ENCODE results near the gene ZMAT5.

Gene ZMAT5

GRCh38 chr22:29798801-29799200, 32.0 kb upstream of the ZMAT5 start:
- H3K9me3 ChIP-seq (ENCODE audit: control insufficient read depth, insufficient read depth, low read length): no peaks in the 10 kb centered on the region
- peaks cover 11% of the 10 kb centered on the region for H3K36me3 ChIP-seq (ENCODE audit: insufficient read depth, low read length)
- H3K4me1 ChIP-seq (ENCODE audit: insufficient read depth, low read length): peaks cover 3% of the 10 kb centered on the region; the same call in 1 of the 2 replicates
- no peak overlapping the region for H3K9ac ChIP-seq (ENCODE audit: low read depth, low read length)

DNA sequence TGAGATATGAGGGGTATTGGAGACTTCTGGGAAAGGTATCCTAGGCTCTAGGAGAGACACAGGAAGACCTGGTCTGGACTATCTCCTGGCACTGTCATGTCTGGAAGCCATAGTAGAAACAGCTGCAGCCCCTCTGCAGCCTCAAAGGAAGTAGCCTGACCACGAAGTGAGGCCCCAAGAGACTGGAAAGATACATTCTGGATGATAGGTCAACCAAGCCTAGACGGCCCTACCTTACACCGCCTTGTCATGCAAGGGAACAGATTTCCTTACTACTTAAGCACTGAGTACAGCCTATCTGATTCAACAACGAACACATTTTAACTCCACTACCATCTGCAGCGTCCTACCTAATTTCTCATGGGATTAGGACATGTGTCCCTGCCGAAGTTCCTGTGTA, 31.5 kb upstream of the ZMAT5 start:
- Histone ChIP-seq H3K9ac (ENCODE audit: low read depth, low read length) (no peak overlapping the region), H3K36me3 (ENCODE audit: insufficient read depth, low read length) (peaks cover 11% of the 10 kb centered on the region), H3K4me1 (ENCODE audit: insufficient read depth, low read length) (peaks cover 3% of the 10 kb centered on the region; the same call in 1 of the 2 replicates), H3K9me3 (ENCODE audit: control insufficient read depth, insufficient read depth, low read length) (no peaks in the 10 kb centered on the region)

DNA sequence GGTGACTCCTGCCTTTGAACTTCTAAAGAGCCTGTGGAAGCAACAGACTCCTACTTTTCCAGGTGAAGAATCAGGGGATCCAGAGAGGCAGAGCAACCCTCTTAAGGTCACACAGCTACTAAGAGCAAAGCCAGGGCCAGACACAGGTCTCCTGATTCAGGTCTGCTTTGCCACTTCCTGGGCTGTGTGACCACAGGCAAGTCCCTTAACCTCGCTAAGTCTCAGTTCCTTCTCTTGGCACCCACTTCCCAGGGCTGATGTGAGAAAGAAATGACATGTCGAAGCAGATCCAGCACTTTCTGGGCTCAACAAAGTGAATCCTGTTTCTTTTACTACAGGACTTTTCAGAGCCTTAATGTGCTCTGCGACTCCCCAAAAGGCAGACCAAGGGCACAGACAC, 30.5 kb upstream of the ZMAT5 start:
- H3K36me3 ChIP-seq (ENCODE audit: insufficient read depth, low read length): peaks cover 11% of the 10 kb centered on the region
- peaks cover 3% of the 10 kb centered on the region; the same call in 1 of the 2 replicates for H3K4me1 ChIP-seq (ENCODE audit: insufficient read depth, low read length)
- H3K9ac ChIP-seq (ENCODE audit: low read depth, low read length): no peak overlapping the region
- no peaks in the 10 kb centered on the region for H3K9me3 ChIP-seq (ENCODE audit: control insufficient read depth, insufficient read depth, low read length)

DNA sequence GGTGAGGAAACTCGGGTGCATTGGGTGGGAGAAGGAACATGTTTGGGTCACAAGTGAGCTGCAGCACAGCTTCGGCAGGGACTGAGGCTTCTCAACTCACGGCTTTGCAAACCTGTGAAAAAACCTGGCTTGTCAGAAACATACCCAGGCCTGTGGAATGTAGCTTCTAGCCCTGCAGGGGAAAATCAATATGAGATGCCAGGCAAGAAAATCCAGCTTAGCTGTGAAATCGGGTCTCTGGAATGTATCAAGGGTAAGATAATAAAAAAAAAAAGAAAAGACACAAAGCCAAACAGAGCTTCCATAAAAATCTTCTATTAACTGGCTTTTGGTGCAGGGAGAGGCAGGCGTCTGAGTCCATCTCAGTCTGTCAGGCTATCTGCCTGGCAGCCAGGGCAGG, 28.9 kb upstream of the ZMAT5 start:
- H3K36me3 ChIP-seq (ENCODE audit: insufficient read depth, low read length): peaks cover 14% of the 10 kb centered on the region
- no peaks in the 10 kb centered on the region for H3K4me1 ChIP-seq (ENCODE audit: insufficient read depth, low read length)
- H3K9me3 ChIP-seq (ENCODE audit: control insufficient read depth, insufficient read depth, low read length): no peaks in the 10 kb centered on the region
- H3K9ac ChIP-seq (ENCODE audit: low read depth, low read length): no peak overlapping the region

DNA sequence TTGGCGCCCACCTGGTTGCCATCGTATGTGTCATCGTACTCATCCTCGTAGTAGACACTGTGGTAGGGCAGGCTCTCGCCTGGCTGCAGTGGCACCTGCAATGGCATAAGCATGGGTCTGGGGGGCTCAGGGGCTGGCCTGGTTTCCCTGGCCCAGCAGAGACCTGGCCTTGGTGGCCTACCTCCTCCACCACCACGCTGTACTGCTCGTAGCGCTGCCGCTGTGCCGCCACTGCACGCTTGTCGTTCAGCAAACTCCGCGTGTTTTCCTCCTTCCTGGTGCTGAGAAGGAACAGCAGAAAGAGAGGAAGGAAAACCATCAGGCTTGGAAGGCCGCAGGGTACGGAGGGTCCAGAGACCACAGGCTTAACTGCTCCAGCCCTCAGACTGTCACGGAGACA, 26.6 kb upstream of the ZMAT5 start:
- Histone ChIP-seq H3K9ac (ENCODE audit: low read depth, low read length) (no peak overlapping the region), H3K36me3 (ENCODE audit: insufficient read depth, low read length) (peaks cover 8% of the 10 kb centered on the region), H3K4me1 (ENCODE audit: insufficient read depth, low read length) (no peaks in the 10 kb centered on the region), H3K9me3 (ENCODE audit: control insufficient read depth, insufficient read depth, low read length) (no peaks in the 10 kb centered on the region)

- Histone ChIP-seq H3K4me1 (ENCODE audit: insufficient read depth, low read length) (no peaks in the 10 kb centered on the region), H3K36me3 (ENCODE audit: insufficient read depth, low read length) (peaks cover 7% of the 10 kb centered on the region), H3K9ac (ENCODE audit: low read depth, low read length) (no peak overlapping the region), H3K9me3 (ENCODE audit: control insufficient read depth, insufficient read depth, low read length) (no peaks in the 10 kb centered on the region)
Observed at GRCh38 chr22:29790061-29790460, 23.3 kb upstream of the ZMAT5 start.

DNA sequence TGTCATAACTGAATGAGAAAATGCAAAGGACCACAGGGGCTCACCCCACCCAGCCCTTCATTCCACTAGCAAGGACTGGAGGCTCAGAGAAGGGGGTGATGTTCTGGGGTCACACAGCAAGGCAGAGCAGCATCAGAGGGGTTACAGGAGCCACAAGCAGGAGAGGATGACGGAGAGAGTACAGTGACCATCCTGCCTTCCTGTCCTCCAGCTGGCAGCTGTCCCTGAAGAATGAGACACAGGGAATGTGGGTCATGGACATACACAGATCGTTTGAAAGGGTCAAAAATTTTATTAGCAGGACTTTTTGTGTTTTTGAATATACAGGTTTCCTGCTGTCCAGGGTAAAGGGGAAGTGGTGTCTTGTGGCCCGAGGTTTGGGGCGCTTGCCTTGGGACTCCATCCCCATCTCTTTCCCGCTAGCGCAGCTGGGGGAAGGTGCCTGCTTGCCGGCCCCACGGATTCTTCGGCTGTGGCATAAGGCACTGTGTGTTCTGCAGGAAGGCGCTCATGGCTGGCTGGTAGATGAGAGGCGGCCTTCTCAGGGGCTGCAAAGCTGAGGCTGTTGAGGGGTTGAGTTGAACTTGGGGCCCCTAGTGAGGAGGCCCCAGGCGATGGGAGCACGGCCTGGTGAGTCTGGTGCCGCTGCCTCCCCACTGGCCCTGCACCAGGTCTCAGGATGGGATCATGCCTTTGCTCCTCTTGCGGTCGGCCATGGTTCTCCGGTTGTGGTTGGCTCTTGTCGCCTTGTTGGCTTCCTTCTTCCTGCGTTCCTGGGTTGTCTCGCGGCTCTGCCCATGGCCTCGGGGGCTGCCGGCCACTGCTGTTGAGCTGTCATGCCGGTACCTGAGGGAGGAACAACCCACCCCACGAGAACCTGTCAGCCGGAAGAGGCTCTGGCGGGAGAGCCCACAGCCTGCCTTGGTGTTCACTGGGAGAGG, 21.8 kb upstream of the ZMAT5 start:
- no peaks in the 10 kb centered on the region for H3K9me3 ChIP-seq (ENCODE audit: control insufficient read depth, insufficient read depth, low read length)
- H3K9ac ChIP-seq (ENCODE audit: low read depth, low read length): no peak overlapping the region
- H3K4me1 ChIP-seq (ENCODE audit: insufficient read depth, low read length): no peaks in the 10 kb centered on the region; the same call in 1 of the 2 replicates
- peaks cover 7% of the 10 kb centered on the region for H3K36me3 ChIP-seq (ENCODE audit: insufficient read depth, low read length)

DNA sequence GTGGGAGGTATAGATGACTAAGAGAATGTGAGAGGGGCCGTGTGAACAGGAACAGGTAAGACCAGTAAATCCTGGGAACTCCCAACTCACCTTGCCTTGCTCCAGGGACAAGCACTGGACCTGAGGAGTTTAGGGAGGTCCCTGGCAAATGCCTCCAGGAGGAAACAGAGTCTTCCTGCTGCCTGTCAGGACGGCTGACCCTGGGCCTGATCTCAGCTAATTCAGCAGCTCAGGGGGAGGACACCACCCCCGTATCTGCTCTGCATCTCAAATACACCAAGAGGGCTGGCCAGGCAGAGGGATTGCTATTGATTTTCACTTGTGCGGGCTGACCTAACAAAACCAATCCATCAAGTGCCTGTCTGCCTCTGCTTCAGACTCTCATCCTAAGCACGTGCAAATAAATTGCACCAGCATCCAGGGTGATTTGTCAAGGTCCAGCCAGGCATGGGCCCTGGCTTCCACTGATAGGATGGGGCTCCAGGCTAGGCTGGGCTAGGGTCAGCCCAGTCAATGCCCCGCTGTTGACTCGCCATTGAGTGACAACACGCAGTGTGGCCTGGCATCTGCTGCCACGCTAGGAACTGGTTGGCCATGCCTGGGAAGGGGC, 20.7 kb upstream of the ZMAT5 start:
- no peak overlapping the region for H3K9ac ChIP-seq (ENCODE audit: low read depth, low read length)
- H3K4me1 ChIP-seq (ENCODE audit: insufficient read depth, low read length): no peaks in the 10 kb centered on the region; the same call in 1 of the 2 replicates
- no peaks in the 10 kb centered on the region for H3K9me3 ChIP-seq (ENCODE audit: control insufficient read depth, insufficient read depth, low read length)
- peaks cover 7% of the 10 kb centered on the region for H3K36me3 ChIP-seq (ENCODE audit: insufficient read depth, low read length)

GRCh38 chr22:29786031-29786430, 19.2 kb upstream of the ZMAT5 start:
- Histone ChIP-seq H3K36me3 (ENCODE audit: insufficient read depth, low read length) (peaks cover 5% of the 10 kb centered on the region; the same call in 1 of the 2 replicates), H3K9ac (ENCODE audit: low read depth, low read length) (no peak overlapping the region), H3K4me1 (ENCODE audit: insufficient read depth, low read length) (peaks cover 5% of the 10 kb centered on the region; the same call in 1 of the 2 replicates), H3K9me3 (ENCODE audit: control insufficient read depth, insufficient read depth, low read length) (no peaks in the 10 kb centered on the region)

GRCh38 chr22:29784451-29785361, 17.9 kb upstream of the ZMAT5 start:
- H3K9ac ChIP-seq (ENCODE audit: low read depth, low read length): no peak overlapping the region
- no peaks in the 10 kb centered on the region for H3K36me3 ChIP-seq (ENCODE audit: insufficient read depth, low read length)
- no peaks in the 10 kb centered on the region for H3K9me3 ChIP-seq (ENCODE audit: control insufficient read depth, insufficient read depth, low read length)
- peaks cover 7% of the 10 kb centered on the region; the same call in 1 of the 2 replicates for H3K4me1 ChIP-seq (ENCODE audit: insufficient read depth, low read length)

- H3K4me1 ChIP-seq (ENCODE audit: insufficient read depth, low read length): peaks cover 7% of the 10 kb centered on the region; the same call in 1 of the 2 replicates
- no peaks in the 10 kb centered on the region for H3K36me3 ChIP-seq (ENCODE audit: insufficient read depth, low read length)
- H3K9me3 ChIP-seq (ENCODE audit: control insufficient read depth, insufficient read depth, low read length): no peaks in the 10 kb centered on the region
- no peak overlapping the region for H3K9ac ChIP-seq (ENCODE audit: low read depth, low read length)
Observed at GRCh38 chr22:29782061-29782845, 15.4 kb upstream of the ZMAT5 start.

- Histone ChIP-seq H3K9me3 (ENCODE audit: control insufficient read depth, insufficient read depth, low read length) (no peaks in the 10 kb centered on the region), H3K36me3 (ENCODE audit: insufficient read depth, low read length) (no peaks in the 10 kb centered on the region), H3K4me1 (ENCODE audit: insufficient read depth, low read length) (peaks cover 7% of the 10 kb centered on the region; the same call in 1 of the 2 replicates), H3K9ac (ENCODE audit: low read depth, low read length) (no peak overlapping the region)
Observed at GRCh38 chr22:29780748-29781676, 14.2 kb upstream of the ZMAT5 start.

DNA sequence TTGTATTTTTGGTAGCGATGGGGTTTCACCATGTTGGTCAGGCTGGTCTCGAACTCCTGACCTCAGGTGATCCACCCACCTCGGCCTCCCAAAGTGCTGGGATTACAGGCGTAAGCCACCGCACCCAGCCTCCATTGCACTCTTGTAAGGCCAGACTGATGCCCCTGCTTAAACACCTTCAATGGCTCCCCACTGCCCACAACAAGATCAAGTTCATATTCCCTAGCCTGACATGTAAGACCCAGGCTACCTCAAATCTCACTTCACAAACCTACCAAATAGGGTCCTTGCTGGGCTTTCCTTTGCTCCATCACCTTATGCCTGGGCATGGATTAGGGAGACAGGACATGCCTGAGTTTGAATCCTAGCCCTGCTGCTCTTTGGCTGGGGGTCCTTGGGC, 13.4 kb upstream of the ZMAT5 start:
- peaks cover 7% of the 10 kb centered on the region; the same call in 1 of the 2 replicates for H3K4me1 ChIP-seq (ENCODE audit: insufficient read depth, low read length)
- H3K36me3 ChIP-seq (ENCODE audit: insufficient read depth, low read length): no peaks in the 10 kb centered on the region
- H3K9ac ChIP-seq (ENCODE audit: low read depth, low read length): no peak overlapping the region
- H3K9me3 ChIP-seq (ENCODE audit: control insufficient read depth, insufficient read depth, low read length): no peaks in the 10 kb centered on the region
